Type B pancreatic cell (in vitro differentiated cells): ENCODE data around the gene TEX51. TPM values are rescaled to one million over a fixed set of nuclear protein-coding genes. Genes with fewer than 3 reads are reported as not detected.

Experiments used
- DNase-seq: peaks from one replicate; pipeline ENCODE4 v3.0.0; 2021; ENCODE audit warnings: mixed read lengths; ENCODE audit not compliant: unreplicated experiment; ENCODE audit errors: extremely low spot score
- H3K27ac Mint-ChIP-seq: 2 replicates; pipeline ENCODE4 v1.8.0; 2021; ENCODE audit warnings: mild to moderate bottlenecking, mixed read lengths
- H3K27me3 Mint-ChIP-seq: 2 replicates; pipeline ENCODE4 v1.8.0; 2021; ENCODE audit warnings: mixed read lengths
- H3K36me3 Mint-ChIP-seq: 2 replicates; pipeline ENCODE4 v1.8.0; 2021; ENCODE audit warnings: mixed read lengths
- H3K4me1 Mint-ChIP-seq: one replicate; pipeline ENCODE4 v1.8.0; 2021; ENCODE audit warnings: mixed read lengths; ENCODE audit not compliant: unreplicated experiment
- H3K4me3 Mint-ChIP-seq: 2 replicates; pipeline ENCODE4 v1.8.0; 2021; ENCODE audit warnings: mild to moderate bottlenecking, mixed read lengths
- H3K9me3 Mint-ChIP-seq: 2 replicates; pipeline ENCODE4 v1.8.0; 2021; ENCODE audit warnings: mixed read lengths
- total RNA-seq: library from RNA; stranded (reverse); gene quantifications from 2 replicates; pipeline ENCODE4 v1.2.1, GENCODE V29; 2021; ENCODE audit warnings: low replicate concordance
- TF ChIP-seq, protein P1 (sequence below): fragments of 200-600 bp; sonication (generic); conservative IDR thresholded peaks from 2 replicates; pipeline ENCODE4 v1.5.0; 2021; ENCODE audit warnings: antibody characterized with exemption, mild to moderate bottlenecking

Gene TEX51
- total RNA-seq, 1 donor from 2014 or later, result not detected

DNA sequence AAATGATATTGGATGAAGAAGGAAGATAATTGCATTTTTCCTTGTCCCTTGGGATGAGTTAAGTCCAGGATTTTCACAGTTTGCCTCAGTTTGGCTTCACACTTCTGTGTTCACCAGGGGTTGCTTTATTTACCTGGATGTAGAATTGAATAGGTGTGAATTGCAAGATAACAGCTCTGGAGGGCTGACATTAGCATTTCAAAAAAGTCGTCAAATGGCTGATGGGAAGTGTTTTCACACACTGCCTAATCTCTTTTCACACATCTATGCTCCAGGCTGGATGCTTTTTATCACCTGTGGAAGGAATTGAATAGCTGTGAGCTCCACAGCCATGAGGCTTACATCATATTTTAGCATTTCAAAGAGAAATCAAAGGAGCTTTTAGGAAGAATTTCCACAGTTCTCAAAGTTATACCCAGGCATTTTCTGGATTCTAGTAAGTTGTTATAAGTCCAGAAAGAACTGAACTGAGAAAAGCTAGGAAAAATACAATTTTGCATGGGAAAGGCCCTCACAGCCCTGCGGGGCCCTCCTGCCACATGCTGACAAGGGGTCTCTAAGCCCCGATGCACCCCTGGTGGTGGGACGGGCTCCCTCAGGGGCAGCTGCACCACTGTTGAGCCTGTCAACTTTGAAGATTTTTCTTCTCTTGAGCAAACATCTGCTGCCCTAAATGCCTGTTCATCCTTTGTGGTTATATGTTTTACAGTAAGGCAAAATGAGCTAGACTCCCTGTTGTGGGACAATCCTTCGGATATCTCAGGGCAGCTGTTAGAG lies 43.9 kb downstream of the TEX51 start:
- Mint-ChIP-seq H3K9me3 (peaks cover 11% of the 10 kb centered on the region), H3K4me1 (peaks cover 15% of the 10 kb centered on the region), H3K27ac (no peak overlapping the region), H3K4me3 (no peak overlapping the region), H3K27me3 (peaks cover 16% of the 10 kb centered on the region), H3K36me3 (no peaks in the 10 kb centered on the region)
- DNase-seq, result no peak
- TF ChIP-seq, protein P1, sequence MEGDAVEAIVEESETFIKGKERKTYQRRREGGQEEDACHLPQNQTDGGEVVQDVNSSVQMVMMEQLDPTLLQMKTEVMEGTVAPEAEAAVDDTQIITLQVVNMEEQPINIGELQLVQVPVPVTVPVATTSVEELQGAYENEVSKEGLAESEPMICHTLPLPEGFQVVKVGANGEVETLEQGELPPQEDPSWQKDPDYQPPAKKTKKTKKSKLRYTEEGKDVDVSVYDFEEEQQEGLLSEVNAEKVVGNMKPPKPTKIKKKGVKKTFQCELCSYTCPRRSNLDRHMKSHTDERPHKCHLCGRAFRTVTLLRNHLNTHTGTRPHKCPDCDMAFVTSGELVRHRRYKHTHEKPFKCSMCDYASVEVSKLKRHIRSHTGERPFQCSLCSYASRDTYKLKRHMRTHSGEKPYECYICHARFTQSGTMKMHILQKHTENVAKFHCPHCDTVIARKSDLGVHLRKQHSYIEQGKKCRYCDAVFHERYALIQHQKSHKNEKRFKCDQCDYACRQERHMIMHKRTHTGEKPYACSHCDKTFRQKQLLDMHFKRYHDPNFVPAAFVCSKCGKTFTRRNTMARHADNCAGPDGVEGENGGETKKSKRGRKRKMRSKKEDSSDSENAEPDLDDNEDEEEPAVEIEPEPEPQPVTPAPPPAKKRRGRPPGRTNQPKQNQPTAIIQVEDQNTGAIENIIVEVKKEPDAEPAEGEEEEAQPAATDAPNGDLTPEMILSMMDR, result no peak

DNA sequence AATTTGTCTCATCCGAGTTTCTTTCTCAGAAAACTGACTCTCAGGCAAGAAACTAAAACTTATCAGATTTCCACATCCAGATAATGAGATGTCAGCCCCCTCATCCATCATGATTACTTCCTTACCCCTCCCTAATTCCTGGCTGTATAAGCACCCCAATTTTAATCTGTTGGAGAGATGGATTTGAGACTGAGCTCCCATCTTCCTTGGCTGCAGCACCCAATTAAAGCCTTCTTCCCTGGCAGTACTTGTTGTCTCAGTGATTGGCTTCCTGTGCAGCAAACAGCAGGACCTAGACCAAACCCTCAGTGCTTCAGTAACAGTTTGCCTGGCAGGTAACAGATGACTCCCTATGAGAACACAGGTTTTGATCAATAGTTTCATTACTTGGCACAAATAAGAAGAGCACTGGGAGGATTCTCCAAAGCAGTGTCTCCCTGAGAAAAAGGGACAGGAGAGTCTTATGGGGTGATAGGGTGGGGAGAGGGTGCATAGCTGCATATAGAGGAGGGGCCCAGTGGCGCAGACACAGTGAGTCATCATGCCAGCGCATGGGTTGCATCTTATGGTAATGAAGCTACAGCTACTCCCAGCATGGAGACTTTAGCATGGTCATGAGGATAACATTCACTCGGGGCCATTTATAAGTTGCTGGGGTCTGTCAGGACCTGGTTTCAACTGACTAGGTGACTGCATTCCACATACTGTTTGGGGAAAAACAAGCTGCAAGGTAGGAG lies 45.1 kb downstream of the TEX51 start:
- H3K9me3 Mint-ChIP-seq, result peaks cover 11% of the 10 kb centered on the region
- H3K27me3 Mint-ChIP-seq, result peaks cover 7% of the 10 kb centered on the region
- H3K27ac Mint-ChIP-seq, result no peak overlapping the region
- DNase-seq, result no peak
- peaks cover 15% of the 10 kb centered on the region for H3K4me1 Mint-ChIP-seq
- TF ChIP-seq, protein P1, result no peak
- H3K36me3 Mint-ChIP-seq, result no peaks in the 10 kb centered on the region
- no peak overlapping the region for H3K4me3 Mint-ChIP-seq

DNA sequence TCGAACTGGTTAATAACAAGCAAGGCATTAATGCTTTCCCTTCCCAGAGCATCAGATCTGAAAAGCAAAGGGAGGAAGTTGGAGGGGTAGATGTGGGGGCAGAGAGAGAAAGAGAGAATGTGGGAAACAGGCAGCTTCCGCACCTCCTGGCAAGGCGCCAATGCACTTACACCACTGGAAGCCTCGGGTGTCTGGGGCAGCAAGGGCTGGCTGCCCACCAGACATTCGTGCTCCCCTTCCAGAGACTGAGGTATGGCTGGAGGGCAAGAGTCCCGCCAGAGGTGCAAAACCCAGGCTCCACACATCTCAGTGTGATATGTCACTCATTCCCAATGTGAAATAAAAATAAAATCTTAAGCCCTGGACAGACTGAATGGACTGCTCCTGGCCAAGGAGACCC lies 46.4 kb downstream of the TEX51 start:
- H3K9me3 Mint-ChIP-seq, result peaks cover 11% of the 10 kb centered on the region
- H3K36me3 Mint-ChIP-seq, result no peaks in the 10 kb centered on the region
- peaks cover 6% of the 10 kb centered on the region for H3K27me3 Mint-ChIP-seq

DNA sequence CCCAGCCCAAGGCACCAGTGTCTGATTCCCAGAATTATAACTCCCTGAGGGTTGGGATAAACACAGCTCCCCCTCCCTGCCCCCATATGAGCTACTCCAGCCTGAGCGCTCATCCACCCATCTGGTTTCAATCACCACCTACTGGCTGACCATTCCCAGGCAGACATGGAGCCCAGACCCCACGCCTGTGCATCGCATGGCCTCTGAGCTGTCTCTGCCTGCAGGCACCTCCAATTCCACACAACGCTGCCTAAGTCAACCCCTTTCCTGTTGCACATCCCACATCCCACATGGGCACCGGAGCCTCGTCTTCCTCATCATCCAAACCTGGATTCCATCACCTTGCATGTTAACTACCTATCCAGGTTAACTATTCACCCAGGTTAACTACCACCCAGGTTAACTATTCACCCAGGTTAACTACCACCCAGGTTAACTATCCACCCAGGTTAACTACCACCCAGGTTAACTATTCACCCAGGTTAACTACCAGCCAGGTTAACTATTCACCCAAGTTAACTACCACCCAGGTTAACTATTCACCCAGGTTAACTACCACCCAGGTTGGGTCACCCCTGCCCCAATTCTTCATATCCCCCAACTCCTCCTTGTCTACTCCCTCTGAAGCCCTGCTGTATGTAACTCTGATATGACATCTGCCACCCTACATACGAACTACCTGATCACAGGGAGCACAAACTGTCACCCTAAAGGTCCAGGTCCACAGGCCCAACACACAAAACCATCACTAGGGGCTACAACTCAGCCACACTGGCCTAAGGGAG lies 47.8 kb downstream of the TEX51 start:
- H3K4me1 Mint-ChIP-seq, result peaks cover 15% of the 10 kb centered on the region
- TF ChIP-seq, protein P1, result no peak
- H3K9me3 Mint-ChIP-seq, result peaks cover 11% of the 10 kb centered on the region
- DNase-seq, result no peak
- no peak overlapping the region for H3K4me3 Mint-ChIP-seq
- H3K27ac Mint-ChIP-seq, result no peak overlapping the region
- no peaks in the 10 kb centered on the region for H3K36me3 Mint-ChIP-seq
- no peaks in the 10 kb centered on the region for H3K27me3 Mint-ChIP-seq

More for the DNA sequence above, 46.4 kb downstream of the TEX51 start:
- Mint-ChIP-seq H3K27ac (no peak overlapping the region), H3K4me1 (peaks cover 15% of the 10 kb centered on the region), H3K4me3 (no peak overlapping the region)
- TF ChIP-seq, protein P1, result no peak
- DNase-seq, result no peak

DNA sequence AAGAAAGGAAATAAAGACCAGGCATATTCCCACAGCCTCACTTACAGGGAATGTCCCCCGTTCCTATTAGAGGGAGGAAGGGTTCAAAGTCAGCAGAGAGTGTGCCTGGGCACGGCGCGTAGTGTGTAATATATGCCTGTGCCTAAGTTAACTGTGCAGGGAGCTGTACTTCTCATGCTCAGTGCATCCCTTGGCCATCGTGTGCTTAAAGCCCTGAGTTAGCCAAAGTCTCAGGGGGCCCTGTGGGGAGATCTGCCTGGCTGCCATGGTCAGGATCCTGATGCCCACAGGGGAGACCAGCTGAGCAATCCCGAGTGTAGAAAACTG lies 48.4 kb downstream of the TEX51 start:
- no peak for DNase-seq

More for the DNA sequence above, 48.4 kb downstream of the TEX51 start:
- Mint-ChIP-seq H3K4me3 (no peak overlapping the region), H3K36me3 (no peaks in the 10 kb centered on the region), H3K27me3 (no peaks in the 10 kb centered on the region), H3K27ac (no peak overlapping the region), H3K9me3 (peaks cover 11% of the 10 kb centered on the region), H3K4me1 (peaks cover 15% of the 10 kb centered on the region)
- TF ChIP-seq, protein P1, result no peak
